NCI-H69 (cell line): Measurements from ENCODE around the gene RBBP4.
A peak's percentile ranks its signal among the peaks of the same experiment; 100 is the strongest.

Source experiments
- DNase-seq: peaks from one replicate; lab custom pipeline; 2025; lab: John Stamatoyannopoulos, UW

Gene RBBP4

DNA sequence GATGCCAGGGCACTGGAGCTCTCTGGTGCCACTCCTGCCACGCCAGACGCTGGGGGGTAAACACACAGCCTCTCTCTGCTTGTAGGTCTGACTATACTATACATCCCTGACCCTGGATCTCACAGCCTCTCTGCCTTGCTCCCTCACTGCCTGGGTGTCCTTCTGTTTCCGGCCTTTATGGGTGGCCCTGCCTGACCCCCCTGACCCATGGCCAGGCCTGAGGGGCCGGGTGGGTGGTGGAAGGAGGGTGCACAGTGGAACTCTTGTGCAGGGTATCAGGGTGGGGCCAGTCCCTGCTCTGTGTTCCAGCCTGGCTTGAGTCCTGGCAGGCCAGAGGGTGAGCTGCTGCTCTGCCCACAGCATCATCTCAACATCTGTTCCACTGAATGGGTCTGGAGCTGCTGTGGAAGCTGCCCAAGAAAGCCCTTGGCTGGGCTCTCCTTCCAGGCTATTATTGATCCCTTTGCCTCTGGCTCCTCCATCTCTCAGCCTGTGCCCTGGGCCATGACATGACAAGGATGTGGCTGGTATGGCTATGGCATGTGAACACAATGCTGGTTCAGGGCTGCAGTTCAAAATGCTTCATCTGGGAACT is 68.8 kb downstream of the RBBP4 start:
- DNase-seq = no peak

- peak; percentile 85 for DNase-seq
Observed at GRCh38 chr1:32724678-32725614, 73.9 kb downstream of the RBBP4 start.

DNA sequence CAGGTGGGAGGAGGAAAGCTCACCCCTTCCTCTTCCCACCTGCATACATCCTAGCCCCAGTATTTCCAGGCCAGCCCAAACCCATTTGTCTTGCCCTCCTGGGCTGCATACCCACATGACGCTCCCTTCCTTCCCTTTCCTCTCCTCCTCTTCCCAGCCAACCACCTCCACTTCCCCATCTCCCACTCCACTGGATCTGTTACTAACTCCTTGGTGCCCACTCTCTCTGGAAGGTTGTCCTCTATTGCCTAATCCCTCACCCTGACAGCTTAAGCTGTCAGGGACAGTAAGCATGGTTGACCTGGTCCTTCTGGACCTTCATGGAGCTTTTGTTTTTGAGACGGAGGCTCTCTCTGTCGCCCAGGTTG is 74.6 kb downstream of the RBBP4 start:
- DNase-seq = no peak

DNA sequence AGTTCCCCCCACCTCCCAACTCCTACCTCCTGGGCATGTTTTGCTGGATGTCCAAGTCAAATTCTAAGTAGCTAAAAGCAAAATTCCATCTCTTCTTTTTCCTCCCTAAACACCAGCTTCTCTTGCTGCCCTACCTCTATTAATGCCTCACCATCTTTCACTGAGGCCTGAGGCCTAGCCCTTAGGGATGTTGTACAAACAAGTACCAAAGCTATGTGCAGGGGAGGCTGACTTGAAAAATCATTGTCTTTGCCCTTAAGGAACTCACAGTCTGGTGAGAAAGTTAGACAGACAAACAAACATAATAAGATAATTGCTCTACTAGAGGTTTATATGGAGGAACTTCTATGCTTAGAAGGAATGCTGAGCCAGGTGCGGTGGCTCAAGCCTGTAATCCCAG is 76.9 kb downstream of the RBBP4 start:
- no peak for DNase-seq

- DNase-seq = peak; percentile 46
Observed at GRCh38 chr1:32728413-32729077, 77.5 kb downstream of the RBBP4 start.

GRCh38 chr1:32729254-32730046 is 78.4 kb downstream of the RBBP4 start:
- peak; percentile 72 for DNase-seq

GRCh38 chr1:32733582-32734321 is 82.7 kb downstream of the RBBP4 start:
- no peak for DNase-seq
